ENCODE measurements around the gene RAB36. TPM values are rescaled to one million over a fixed set of nuclear protein-coding genes. Genes with fewer than 3 reads are reported as not detected.
A peak's percentile ranks its signal among the peaks of the same experiment; 100 is the strongest.

RAB36 gene
- total RNA-seq, 3 donors from 2014 or later, result 1.0 to 6.4 (median 1.2) TPM

- Histone ChIP-seq H3K9me3 (no peaks in the 10 kb centered on the region), H3K4me3 (no peak overlapping the region), H3K36me3 (ENCODE audit: low read depth) (no peaks in the 10 kb centered on the region), H3K4me1 (ENCODE audit: low read depth) (no peaks in the 10 kb centered on the region)
- no peak for TF ChIP-seq CTCF (IDR thresholded peaks at IDR 0.05)
- intact Hi-C loops (cut with DNase I, micrococcal nuclease), result loop anchor here (2.0 to 10.0 kb wide), 2 partner anchors 163 to 169 kb away; no protein-coding TSS in a partner anchor
- ATAC-seq (no peak), DNase-seq (peak in 1 of 3 donors; percentile 22)
Observed at GRCh38 chr22:23127788-23128187, 17.5 kb upstream of the RAB36 start.

DNA sequence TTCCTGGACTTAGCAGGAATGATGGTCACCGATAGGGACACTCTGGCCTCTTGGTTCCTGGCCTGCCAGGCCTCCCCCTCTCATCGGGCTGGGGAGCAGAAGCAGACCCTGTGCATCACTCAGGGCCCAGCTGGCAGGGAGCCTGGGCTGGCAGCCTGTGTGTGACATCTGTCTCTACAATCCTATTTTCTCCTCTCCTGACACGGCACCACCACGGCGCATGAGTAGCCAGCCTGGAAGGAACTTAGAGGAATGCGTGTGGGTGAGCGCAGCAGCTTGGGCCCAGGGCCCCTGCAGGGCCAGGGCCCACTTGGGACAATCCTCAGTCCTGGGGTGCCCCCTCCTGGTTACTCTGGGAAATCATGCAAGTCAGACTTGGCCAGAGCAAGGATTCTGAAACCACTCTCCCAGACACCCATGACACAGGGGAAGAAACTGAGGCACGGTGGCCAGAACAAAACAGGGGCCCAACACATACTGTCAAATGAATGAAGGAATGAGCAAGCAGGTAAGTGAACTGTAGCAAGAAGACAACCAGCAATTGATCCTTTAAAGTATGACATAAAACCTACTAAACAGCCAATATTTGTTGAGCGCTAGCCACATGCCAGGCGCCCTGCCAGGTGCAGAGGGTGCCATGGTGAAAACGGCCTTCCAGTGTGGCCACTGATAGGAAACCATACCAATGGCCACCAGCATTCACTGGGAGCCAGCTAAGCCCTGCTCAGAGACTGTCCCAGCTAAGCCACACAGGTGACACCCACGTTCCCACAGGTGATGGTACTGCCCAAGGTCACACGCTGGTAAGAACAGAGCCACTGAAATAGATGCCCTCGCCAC, 16.8 kb upstream of the RAB36 start:
- peak; percentile 29 for TF ChIP-seq CTCF (IDR thresholded peaks at IDR 0.05)
- Histone ChIP-seq H3K4me3 (no peak overlapping the region), H3K4me1 (ENCODE audit: low read depth) (no peaks in the 10 kb centered on the region), H3K9me3 (no peaks in the 10 kb centered on the region), H3K36me3 (ENCODE audit: low read depth) (no peaks in the 10 kb centered on the region)
- ATAC-seq (peak; percentile 86), DNase-seq (peak in 2 of 3 donors; percentile 70 to 81)
- intact Hi-C loops (cut with DNase I, micrococcal nuclease), result loop anchor here (2.0 to 10.0 kb wide), 2 partner anchors 164 to 170 kb away; no protein-coding TSS in a partner anchor

- H3K9me3 ChIP-seq, result no peaks in the 10 kb centered on the region
- TF ChIP-seq CTCF (IDR thresholded peaks at IDR 0.05), result no peak
- H3K36me3 ChIP-seq (ENCODE audit: low read depth), result no peaks in the 10 kb centered on the region
- DNase-seq, result no peak
- no peaks in the 10 kb centered on the region for H3K4me1 ChIP-seq (ENCODE audit: low read depth)
- no peak for ATAC-seq
- intact Hi-C loops (cut with DNase I, micrococcal nuclease), result loop anchor here (2.0 to 10.0 kb wide), 2 partner anchors 164 to 170 kb away; no protein-coding TSS in a partner anchor
- H3K4me3 ChIP-seq, result no peak overlapping the region
Observed at GRCh38 chr22:23129149-23129548, 16.1 kb upstream of the RAB36 start.

- TF ChIP-seq CTCF (IDR thresholded peaks at IDR 0.05), result no peak
- Histone ChIP-seq H3K4me1 (ENCODE audit: low read depth) (no peaks in the 10 kb centered on the region), H3K9me3 (no peaks in the 10 kb centered on the region), H3K4me3 (no peak overlapping the region), H3K36me3 (ENCODE audit: low read depth) (no peaks in the 10 kb centered on the region)
- DNase-seq, result no peak
- no peak for ATAC-seq
- intact Hi-C loops (cut with DNase I, micrococcal nuclease), result loop anchor here in 1 of 2 donors (10.0 kb wide), 1 partner anchor 56 kb away; the partner anchor contains the start of gene GNAZ
Observed at GRCh38 chr22:23130697-23131096, 14.6 kb upstream of the RAB36 start.

DNA sequence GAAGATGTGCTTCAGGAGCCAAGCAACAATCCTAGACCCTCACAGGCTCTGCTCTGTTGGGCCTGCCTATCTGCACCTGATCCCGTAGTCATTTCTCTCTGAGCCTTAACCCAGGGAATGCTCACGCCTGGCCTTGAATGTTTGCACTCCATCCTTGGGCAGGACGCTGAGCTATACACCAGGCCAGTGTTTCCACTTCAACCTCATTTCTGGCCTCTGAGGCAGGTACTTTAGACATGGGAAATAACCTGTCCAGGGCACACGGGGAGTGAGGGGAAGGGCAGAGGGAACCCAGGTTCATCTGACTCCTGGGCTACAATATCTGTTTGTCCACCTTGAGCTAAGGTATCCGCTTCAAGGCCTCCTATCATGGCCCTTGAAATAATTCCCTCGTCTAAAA, 13.3 kb upstream of the RAB36 start:
- Histone ChIP-seq H3K36me3 (ENCODE audit: low read depth) (no peaks in the 10 kb centered on the region), H3K4me1 (ENCODE audit: low read depth) (no peaks in the 10 kb centered on the region), H3K4me3 (no peak overlapping the region), H3K9me3 (no peaks in the 10 kb centered on the region)
- TF ChIP-seq CTCF (IDR thresholded peaks at IDR 0.05), result no peak
- DNase-seq (no peak), ATAC-seq (no peak)
- intact Hi-C loops (cut with DNase I, micrococcal nuclease), result loop anchor here in 1 of 2 donors (10.0 kb wide), 1 partner anchor 57 kb away; the partner anchor contains the start of gene GNAZ
